Prostate gland (tissue), 2 donors: ENCODE data around the gene CCL13. TPM values are rescaled to one million over a fixed set of nuclear protein-coding genes. Genes with fewer than 3 reads are reported as not detected.

ENCODE experiments used
- DNase-seq: peaks from one replicate; pipeline ENCODE4 v3.0.0-alpha.2; 2019; ENCODE audit warnings: low spot score
- H3K27ac ChIP-seq, 2 donors: fragments of 200-600 bp; sonication (generic); 2 replicates each; pipeline ENCODE4 v1.5.1; 2017 to 2019
- H3K27me3 ChIP-seq: fragments of 200-600 bp; sonication (generic); replicated peaks from 2 replicates; pipeline ENCODE4 v1.5.1; 2019; ENCODE audit not compliant: insufficient read depth
- H3K36me3 ChIP-seq, 2 donors: fragments of 200-600 bp; sonication (generic); 1 replicate in 1 of 2; 2 replicates in 1 of 2; pipeline versions ENCODE4 v1.5.1 to v1.8.1; 2017 to 2019
- H3K4me1 ChIP-seq: fragments of 200-600 bp; sonication (generic); replicated peaks from 2 replicates; pipeline ENCODE4 v1.5.1; 2019
- H3K4me3 ChIP-seq, 2 donors: fragments of 200-600 bp; sonication (generic); 2 replicates each; pipeline ENCODE4 v1.5.1; 2017 to 2019
- H3K9me3 ChIP-seq: fragments of 200-600 bp; sonication (generic); 2 replicates; pipeline ENCODE4 v1.5.1; 2017
- CTCF ChIP-seq, 4 experiments: fragments of 200-600 bp in 2 of 4; fragments of 450-650 bp in 2 of 4; sonication (generic) in 2 of 4; IDR thresholded peaks; 1 replicate in 3 of 4; 2 replicates in 1 of 4; pipeline ENCODE4 v1.5.1; 2016 to 2019; ENCODE audit warnings: antibody characterized with exemption in 4 of 4, mild to moderate bottlenecking in 2 of 4, moderate library complexity in 2 of 4
- POLR2A ChIP-seq: fragments of 450-650 bp; IDR thresholded peaks from one replicate; pipeline ENCODE4 v1.6.1; 2016; ENCODE audit warnings: antibody characterized with exemption, mild to moderate bottlenecking
- POLR2AphosphoS5 ChIP-seq: sonication (generic); formaldehyde crosslinking; IDR thresholded peaks from one replicate; pipeline ENCODE4 v1.6.1; 2017; ENCODE audit warnings: antibody characterized with exemption
- WGBS: methylation state at CpG from one replicate; pipeline ENCODE4 v1.1.5; 2018; 5-methylcytosine and 5-hydroxymethylcytosine counted together
- intact Hi-C: fragments of 100-400 bp; cut with DNase I; formaldehyde crosslinking; loops from one replicate; pipeline ENCODE4 v1.14.2; 2022
- total RNA-seq, 2 donors: library from RNA; depleted of rRNA; stranded (reverse); fragments of >200 nt; gene quantifications; one replicate each; pipeline ENCODE4 v1.1.0, GENCODE V29; 2016

Gene CCL13
- total RNA-seq, 2 donors from 2014 or later = not detected

GRCh38 chr17:34351096-34351495, 5.2 kb upstream of the CCL13 start:
- Histone ChIP-seq H3K4me1 (no peaks in the 10 kb centered on the region), H3K27ac (no peak overlapping the region), H3K36me3 (no peaks in the 10 kb centered on the region), H3K27me3 (no peaks in the 10 kb centered on the region), H3K4me3 (no peak overlapping the region), H3K9me3 (no peaks in the 10 kb centered on the region)
- intact Hi-C loops = loop anchor here (10.0 kb wide), 1 partner anchor 96 kb away; the partner anchor contains the start of gene CCL2
- TF ChIP-seq POLR2AphosphoS5 = no peak
- TF ChIP-seq POLR2A = no peak
- TF ChIP-seq CTCF (IDR thresholded peaks at IDR 0.05) = no peak
- no peak for DNase-seq
- WGBS = 72% methylated on average over 1 of the region's 1 CpG

- no peaks in the 10 kb centered on the region for H3K9me3 ChIP-seq
- intact Hi-C loops = loop anchor here (10.0 kb wide), 1 partner anchor 97 kb away; the partner anchor contains the start of gene CCL2
- no peak overlapping the region for H3K27ac ChIP-seq
- TF ChIP-seq POLR2AphosphoS5 = no peak
- no peak for TF ChIP-seq CTCF (IDR thresholded peaks at IDR 0.05)
- no peak for TF ChIP-seq POLR2A
- H3K36me3 ChIP-seq = no peaks in the 10 kb centered on the region
- no peak overlapping the region for H3K4me3 ChIP-seq
- H3K27me3 ChIP-seq = no peaks in the 10 kb centered on the region
- H3K4me1 ChIP-seq = no peaks in the 10 kb centered on the region
- no peak for DNase-seq
Measured at GRCh38 chr17:34352191-34352590, 4.1 kb upstream of the CCL13 start.

GRCh38 chr17:34354637-34355036, 1.6 kb upstream of the CCL13 start:
- Histone ChIP-seq H3K4me1 (no peaks in the 10 kb centered on the region), H3K4me3 (no peak overlapping the region), H3K27ac (no peak overlapping the region), H3K27me3 (no peaks in the 10 kb centered on the region), H3K9me3 (no peaks in the 10 kb centered on the region), H3K36me3 (no peaks in the 10 kb centered on the region)
- DNase-seq = no peak
- no peak for TF ChIP-seq POLR2A
- TF ChIP-seq CTCF (IDR thresholded peaks at IDR 0.05) = no peak
- no peak for TF ChIP-seq POLR2AphosphoS5
- intact Hi-C loops = loop anchor here (10.0 kb wide), 1 partner anchor 100 kb away; the partner anchor contains the start of gene CCL2

GRCh38 chr17:34357398-34357797, 1.1 kb downstream of the CCL13 start:
- no peak for DNase-seq
- 77% methylated on average over 2 of the region's 2 CpGs for WGBS
- TF ChIP-seq POLR2A (no peak), CTCF (IDR thresholded peaks at IDR 0.05) (no peak), POLR2AphosphoS5 (no peak)
- Histone ChIP-seq H3K4me1 (no peaks in the 10 kb centered on the region), H3K36me3 (no peaks in the 10 kb centered on the region), H3K27ac (no peak overlapping the region), H3K27me3 (no peaks in the 10 kb centered on the region), H3K4me3 (no peak overlapping the region), H3K9me3 (no peaks in the 10 kb centered on the region)
- intact Hi-C loops = loop anchor here (10.0 kb wide), 1 partner anchor 103 kb away; the partner anchor contains the start of gene CCL2

- no peaks in the 10 kb centered on the region for H3K36me3 ChIP-seq
- TF ChIP-seq POLR2A (no peak), POLR2AphosphoS5 (no peak), CTCF (IDR thresholded peaks at IDR 0.05) (no peak)
- no peak for DNase-seq
- intact Hi-C loops = loop anchor here (10.0 kb wide), 1 partner anchor 104 kb away; the partner anchor contains the start of gene CCL2
- H3K27me3 ChIP-seq = peaks cover 3% of the 10 kb centered on the region
- WGBS = 85% methylated on average over 3 of the region's 3 CpGs
- no peaks in the 10 kb centered on the region for H3K4me1 ChIP-seq
- H3K9me3 ChIP-seq = no peaks in the 10 kb centered on the region
- H3K4me3 ChIP-seq = no peak overlapping the region
- no peak overlapping the region for H3K27ac ChIP-seq
Measured at GRCh38 chr17:34358631-34359030, 2.4 kb downstream of the CCL13 start.
